NB4 (cell line): ENCODE data around the gene ONECUT2.

Experiments used
- CTCF ChIP-seq: IDR thresholded peaks from one replicate; pipeline ENCODE4 v1.5.1; 2012; ENCODE audit warnings: low read depth, low read length
- MAX ChIP-seq: IDR thresholded peaks from 2 replicates; pipeline ENCODE4 v1.6.1; 2011; ENCODE audit warnings: low read depth, low read length
- MYC ChIP-seq: IDR thresholded peaks from 2 replicates; pipeline ENCODE4 v1.6.1; 2011; ENCODE audit warnings: low read depth, low read length
- POLR2A ChIP-seq: IDR thresholded peaks from 2 replicates; pipeline ENCODE4 v1.6.1; 2011; ENCODE audit warnings: mild to moderate bottlenecking; ENCODE audit not compliant: insufficient read length; ENCODE audit errors: extremely low read depth

GRCh38 chr18:57436191-57436964 lies 1.2 kb downstream of the ONECUT2 start:
- TF ChIP-seq POLR2A (no peak), CTCF (no peak), MYC (no peak), MAX (no peak)
